ENCODE measurements around the gene KRTAP17-1.

Gene KRTAP17-1

GRCh38 chr17:41331606-41332005 is 16.1 kb upstream of the KRTAP17-1 start:
- no peak for DNase-seq (ENCODE audit: low read depth)
- no peak overlapping the region for H3K4me3 ChIP-seq (ENCODE audit: low read depth, low read length)
- no peak for TF ChIP-seq CTCF (IDR thresholded peaks at IDR 0.05; ENCODE audit: insufficient read depth, low read depth, low read length, missing control alignments)

GRCh38 chr17:41329279-41329948 is 13.9 kb upstream of the KRTAP17-1 start:
- no peak for TF ChIP-seq CTCF (IDR thresholded peaks at IDR 0.05; ENCODE audit: insufficient read depth, low read depth, low read length, missing control alignments)
- H3K4me3 ChIP-seq (ENCODE audit: low read depth, low read length), result no peak overlapping the region
- DNase-seq (ENCODE audit: low read depth), result no peak

GRCh38 chr17:41328207-41328606 is 12.7 kb upstream of the KRTAP17-1 start:
- no peak for DNase-seq (ENCODE audit: low read depth)
- TF ChIP-seq CTCF (IDR thresholded peaks at IDR 0.05; ENCODE audit: insufficient read depth, low read depth, low read length, missing control alignments), result no peak
- H3K4me3 ChIP-seq (ENCODE audit: low read depth, low read length), result no peak overlapping the region

GRCh38 chr17:41327411-41328120 is 12.1 kb upstream of the KRTAP17-1 start:
- no peak for TF ChIP-seq CTCF (IDR thresholded peaks at IDR 0.05; ENCODE audit: insufficient read depth, low read depth, low read length, missing control alignments)

GRCh38 chr17:41326173-41327145 is 10.9 kb upstream of the KRTAP17-1 start:
- TF ChIP-seq CTCF (IDR thresholded peaks at IDR 0.05; ENCODE audit: insufficient read depth, low read depth, low read length, missing control alignments), result no peak
- H3K4me3 ChIP-seq (ENCODE audit: low read depth, low read length), result no peak overlapping the region
- no peak for DNase-seq (ENCODE audit: low read depth)

More at GRCh38 chr17:41327411-41328120, 12.1 kb upstream of the KRTAP17-1 start:
- no peak for DNase-seq (ENCODE audit: low read depth)
- H3K4me3 ChIP-seq (ENCODE audit: low read depth, low read length), result no peak overlapping the region

GRCh38 chr17:41325611-41326010 is 10.1 kb upstream of the KRTAP17-1 start:
- no peak for TF ChIP-seq CTCF (IDR thresholded peaks at IDR 0.05; ENCODE audit: insufficient read depth, low read depth, low read length, missing control alignments)
- H3K4me3 ChIP-seq (ENCODE audit: low read depth, low read length), result no peak overlapping the region
- DNase-seq (ENCODE audit: low read depth), result no peak
